ENCODE data around the gene PCED1A. TPM values are rescaled to one million over a fixed set of nuclear protein-coding genes. Genes with fewer than 3 reads are reported as not detected.

Gene PCED1A
- total and polyA plus RNA-seq, 2 of the 8 experiments (the other 6 are each of a cell fraction or from before 2014, with no cell fraction given), result 13.4 to 18.9 TPM

GRCh38 chr20:2840138-2840966 is at the start of gene PCED1A, which contains the start of gene VPS16 (continued):
- TF ChIP-seq GABPA (IDR thresholded peaks at IDR 0.05; ENCODE audit: borderline replicate concordance, insufficient read depth, low read length) (peak; percentile 98), NRF1 (IDR thresholded peaks at IDR 0.05; ENCODE audit: low read depth, low read length) (peak; percentile 39), TBP (IDR thresholded peaks at IDR 0.05; ENCODE audit: low read depth, low read length) (peak; percentile 37; the same call in 1 of the 2 replicates), KDM1A (IDR thresholded peaks at IDR 0.05; ENCODE audit: borderline replicate concordance, low read length) (peak; percentile 81; the same call in 1 of the 2 replicates), CREB1 (IDR thresholded peaks at IDR 0.05) (peak; percentile 50; the same call in 1 of the 2 replicates), NANOG (IDR thresholded peaks at IDR 0.05; ENCODE audit: insufficient read depth, low read depth, low read length, poor library complexity, severe bottlenecking) (no peak), CEBPB (IDR thresholded peaks at IDR 0.05; ENCODE audit: low read depth, low read length) (no peak), HDAC6 (IDR thresholded peaks at IDR 0.05; ENCODE audit: low read depth, low read length) (no peak), MAX (IDR thresholded peaks at IDR 0.05) (peak; percentile 94), CBX5 (IDR thresholded peaks at IDR 0.05; ENCODE audit: low read depth, low read length) (no peak), TEAD4 (IDR thresholded peaks at IDR 0.05; ENCODE audit: low read depth, low read length) (no peak), GTF2F1 (IDR thresholded peaks at IDR 0.05; ENCODE audit: borderline replicate concordance, low read depth, low read length) (no peak), ZNF274 (IDR thresholded peaks at IDR 0.05; ENCODE audit: borderline replicate concordance, extremely low read depth, low read length) (no peak), POU5F1 (IDR thresholded peaks at IDR 0.05; ENCODE audit: low read depth, low read length) (no peak), POLR2A (IDR thresholded peaks at IDR 0.05; ENCODE audit: control extremely low read depth in 1 of 2, low read depth in 2 of 2, low read length in 2 of 2) (peak in 1 of 2 experiments; percentile 59; a peak in 2 of 3 replicates), TAF7 (optimal IDR thresholded peaks at IDR 0.05; ENCODE audit: borderline replicate concordance, low read depth, low read length) (peak; percentile 34), SP4 (IDR thresholded peaks at IDR 0.05; ENCODE audit: low read length) (0 out of 2 replicates have a peak, but pooled peaks have one; percentile 37), RXRA (IDR thresholded peaks at IDR 0.05; ENCODE audit: insufficient read depth, low read depth, low read length) (no peak), EZH2 (IDR thresholded peaks at IDR 0.05; ENCODE audit: low read depth, low read length, severe bottlenecking) (no peak), SUZ12 (IDR thresholded peaks at IDR 0.05; ENCODE audit: low read length) (no peak; the same call in 1 of the 2 replicates)
- TF ChIP-seq, protein P1, sequence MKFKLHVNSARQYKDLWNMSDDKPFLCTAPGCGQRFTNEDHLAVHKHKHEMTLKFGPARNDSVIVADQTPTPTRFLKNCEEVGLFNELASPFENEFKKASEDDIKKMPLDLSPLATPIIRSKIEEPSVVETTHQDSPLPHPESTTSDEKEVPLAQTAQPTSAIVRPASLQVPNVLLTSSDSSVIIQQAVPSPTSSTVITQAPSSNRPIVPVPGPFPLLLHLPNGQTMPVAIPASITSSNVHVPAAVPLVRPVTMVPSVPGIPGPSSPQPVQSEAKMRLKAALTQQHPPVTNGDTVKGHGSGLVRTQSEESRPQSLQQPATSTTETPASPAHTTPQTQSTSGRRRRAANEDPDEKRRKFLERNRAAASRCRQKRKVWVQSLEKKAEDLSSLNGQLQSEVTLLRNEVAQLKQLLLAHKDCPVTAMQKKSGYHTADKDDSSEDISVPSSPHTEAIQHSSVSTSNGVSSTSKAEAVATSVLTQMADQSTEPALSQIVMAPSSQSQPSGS (IDR thresholded peaks at IDR 0.05; ENCODE audit: low read length), result 0 out of 2 replicates have a peak, but pooled peaks have one; percentile 54
- TF ChIP-seq, protein P2, sequence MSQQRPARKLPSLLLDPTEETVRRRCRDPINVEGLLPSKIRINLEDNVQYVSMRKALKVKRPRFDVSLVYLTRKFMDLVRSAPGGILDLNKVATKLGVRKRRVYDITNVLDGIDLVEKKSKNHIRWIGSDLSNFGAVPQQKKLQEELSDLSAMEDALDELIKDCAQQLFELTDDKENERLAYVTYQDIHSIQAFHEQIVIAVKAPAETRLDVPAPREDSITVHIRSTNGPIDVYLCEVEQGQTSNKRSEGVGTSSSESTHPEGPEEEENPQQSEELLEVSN (IDR thresholded peaks at IDR 0.05), result peak; percentile 97

All from H1 (cell line).